ENCODE measurements around the gene NUDT4B.
"Not testable (repeated sequence)": the region's sequence is repeated elsewhere in the genome, so short reads cannot be mapped to it uniquely, and the experiment has no call there.

- TF ChIP-seq, protein P1, sequence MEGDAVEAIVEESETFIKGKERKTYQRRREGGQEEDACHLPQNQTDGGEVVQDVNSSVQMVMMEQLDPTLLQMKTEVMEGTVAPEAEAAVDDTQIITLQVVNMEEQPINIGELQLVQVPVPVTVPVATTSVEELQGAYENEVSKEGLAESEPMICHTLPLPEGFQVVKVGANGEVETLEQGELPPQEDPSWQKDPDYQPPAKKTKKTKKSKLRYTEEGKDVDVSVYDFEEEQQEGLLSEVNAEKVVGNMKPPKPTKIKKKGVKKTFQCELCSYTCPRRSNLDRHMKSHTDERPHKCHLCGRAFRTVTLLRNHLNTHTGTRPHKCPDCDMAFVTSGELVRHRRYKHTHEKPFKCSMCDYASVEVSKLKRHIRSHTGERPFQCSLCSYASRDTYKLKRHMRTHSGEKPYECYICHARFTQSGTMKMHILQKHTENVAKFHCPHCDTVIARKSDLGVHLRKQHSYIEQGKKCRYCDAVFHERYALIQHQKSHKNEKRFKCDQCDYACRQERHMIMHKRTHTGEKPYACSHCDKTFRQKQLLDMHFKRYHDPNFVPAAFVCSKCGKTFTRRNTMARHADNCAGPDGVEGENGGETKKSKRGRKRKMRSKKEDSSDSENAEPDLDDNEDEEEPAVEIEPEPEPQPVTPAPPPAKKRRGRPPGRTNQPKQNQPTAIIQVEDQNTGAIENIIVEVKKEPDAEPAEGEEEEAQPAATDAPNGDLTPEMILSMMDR (conservative IDR thresholded peaks at IDR 0.05; ENCODE audit: low read length), result not testable (repeated sequence)
- not testable (repeated sequence) for TF ChIP-seq EZH2phosphoT487 (IDR thresholded peaks at IDR 0.05; ENCODE audit: borderline replicate concordance, low read depth, low read length)
Measured at GRCh38 chr1:148738667-148739066, 9.9 kb upstream of the NUDT4B start.

Data from OCI-LY7 (cell line).